A673 (cell line): ENCODE data around the gene DNMT3A. TPM values are rescaled to one million over a fixed set of nuclear protein-coding genes. Genes with fewer than 3 reads are reported as not detected.

Experiments used
- BruUV-seq: library from RNA; stranded (reverse); fragments of 400-500 nt; replicated peaks from 2 replicates; lab custom pipeline; 2021; lab: Mats Ljungman, UMichigan
- CTCF ChIA-PET: fragments of 300-600 bp; sonication (Branson Sonifier 250); formaldehyde crosslinking; loops from one replicate; lab custom pipeline; 2022; ENCODE audit warnings: antibody characterized with exemption; lab: Charles Lee
- POLR2A ChIA-PET: fragments of 300-600 bp; sonication (Branson Sonifier 250); formaldehyde crosslinking; loops from one replicate; lab custom pipeline; 2022; ENCODE audit warnings: antibody characterized with exemption; ENCODE audit not compliant: low non-redundant PET; lab: Charles Lee
- DNase-seq: peaks from one replicate; pipeline ENCODE4 v3.0.0-alpha.2; 2015; ENCODE audit warnings: low spot score
- H3K27ac ChIP-seq: fragments of 200-600 bp; sonication (generic); 2 replicates; pipeline ENCODE4 v1.5.1; 2016; ENCODE audit warnings: mixed run types, low read depth, mild to moderate bottlenecking, mixed read lengths, antibody characterized with exemption, low read length; ENCODE audit not compliant: poor library complexity, severe bottlenecking
- H3K27me3 ChIP-seq: fragments of 200-600 bp; sonication (generic); replicated peaks from 2 replicates; pipeline ENCODE4 v1.6.1; 2017; ENCODE audit warnings: mixed run types, low read depth, mild to moderate bottlenecking, mixed read lengths, antibody characterized with exemption, low read length; ENCODE audit not compliant: insufficient read depth, poor library complexity
- H3K36me3 ChIP-seq: fragments of 200-600 bp; sonication (generic); 2 replicates; pipeline ENCODE4 v1.6.1; 2016; ENCODE audit warnings: mixed run types, mild to moderate bottlenecking, mixed read lengths, antibody characterized with exemption, low read length; ENCODE audit not compliant: insufficient read depth, poor library complexity, severe bottlenecking
- H3K4me1 ChIP-seq: fragments of 200-600 bp; sonication (generic); 2 replicates; pipeline ENCODE4 v1.6.1; 2017; ENCODE audit warnings: mixed run types, mild to moderate bottlenecking, mixed read lengths, antibody characterized with exemption, low read length; ENCODE audit not compliant: insufficient read depth, poor library complexity, severe bottlenecking
- H3K4me3 ChIP-seq: fragments of 200-600 bp; sonication (generic); 2 replicates; pipeline ENCODE4 v1.5.1; 2016; ENCODE audit warnings: low read depth, mixed run types, mild to moderate bottlenecking, mixed read lengths, low read length; ENCODE audit not compliant: poor library complexity, severe bottlenecking
- H3K9me3 ChIP-seq: fragments of 200-600 bp; sonication (generic); 2 replicates; pipeline ENCODE4 v1.6.1; 2016; ENCODE audit warnings: mixed run types, low read depth, mild to moderate bottlenecking, mixed read lengths, antibody characterized with exemption, low read length; ENCODE audit not compliant: poor library complexity, severe bottlenecking
- CTCF ChIP-seq: fragments of 300-800, 200-600 bp; sonication (generic); conservative IDR thresholded peaks from 2 replicates; pipeline ENCODE4 v1.5.1; 2017; ENCODE audit warnings: low read depth, mild to moderate bottlenecking, antibody characterized with exemption, low read length, moderate library complexity, mixed read lengths
- EZH2 ChIP-seq: fragments of 200-600 bp; sonication (generic); IDR thresholded peaks from 2 replicates; pipeline ENCODE4 v1.6.1; 2017; ENCODE audit warnings: borderline replicate concordance, low read depth, mild to moderate bottlenecking, mixed read lengths, antibody characterized with exemption, low read length; ENCODE audit not compliant: poor library complexity, severe bottlenecking
- intact Hi-C: fragments of 100-400 bp; cut with micrococcal nuclease; formaldehyde crosslinking; loops from one replicate; pipeline ENCODE4 v1.10.0; 2022; ENCODE audit not compliant: unreplicated experiment
- total RNA-seq: library from RNA; stranded (reverse); gene quantifications from 2 replicates; pipeline ENCODE4 v1.2.3, GENCODE V29; 2021

DNMT3A gene
- total RNA-seq, 1 experiment from 2014 or later, result 109 TPM

GRCh38 chr2:25262288-25262687 lies 79.4 kb downstream of the DNMT3A start:
- H3K27ac ChIP-seq, result no peak overlapping the region
- ChIA-PET CTCF (no interaction called here), POLR2A (no interaction called here)
- peaks cover 15% of the 10 kb centered on the region for H3K36me3 ChIP-seq
- H3K4me3 ChIP-seq, result no peak overlapping the region
- no peaks in the 10 kb centered on the region for H3K27me3 ChIP-seq
- no peak for DNase-seq
- BruUV-seq, result no TSS peak
- no peaks in the 10 kb centered on the region for H3K4me1 ChIP-seq
- H3K9me3 ChIP-seq, result no peaks in the 10 kb centered on the region
- no peak for TF ChIP-seq EZH2
- no peak for TF ChIP-seq CTCF
- intact Hi-C loops, result no loop called here

DNA sequence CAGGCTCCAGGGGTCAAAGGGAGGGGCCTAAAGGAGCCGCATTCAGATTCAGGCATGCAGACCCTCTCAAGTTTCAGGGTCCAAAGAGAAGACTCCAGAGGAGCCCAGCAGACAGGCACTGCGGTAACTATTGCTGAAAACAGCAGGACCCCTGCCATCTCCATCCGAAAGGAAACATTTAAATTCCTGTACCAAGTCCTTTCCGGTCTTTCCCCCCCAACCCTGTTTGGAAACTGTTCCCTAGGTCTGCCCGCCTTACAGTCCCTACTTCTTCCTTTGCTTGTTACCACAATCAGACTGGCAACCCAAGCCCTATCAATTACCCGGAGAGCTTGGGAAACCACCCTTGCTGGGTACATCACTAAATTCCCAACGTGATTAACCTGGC lies 82.0 kb downstream of the DNMT3A start:
- BruUV-seq, result no TSS peak
- DNase-seq, result no peak
- no peaks in the 10 kb centered on the region for H3K4me1 ChIP-seq

DNA sequence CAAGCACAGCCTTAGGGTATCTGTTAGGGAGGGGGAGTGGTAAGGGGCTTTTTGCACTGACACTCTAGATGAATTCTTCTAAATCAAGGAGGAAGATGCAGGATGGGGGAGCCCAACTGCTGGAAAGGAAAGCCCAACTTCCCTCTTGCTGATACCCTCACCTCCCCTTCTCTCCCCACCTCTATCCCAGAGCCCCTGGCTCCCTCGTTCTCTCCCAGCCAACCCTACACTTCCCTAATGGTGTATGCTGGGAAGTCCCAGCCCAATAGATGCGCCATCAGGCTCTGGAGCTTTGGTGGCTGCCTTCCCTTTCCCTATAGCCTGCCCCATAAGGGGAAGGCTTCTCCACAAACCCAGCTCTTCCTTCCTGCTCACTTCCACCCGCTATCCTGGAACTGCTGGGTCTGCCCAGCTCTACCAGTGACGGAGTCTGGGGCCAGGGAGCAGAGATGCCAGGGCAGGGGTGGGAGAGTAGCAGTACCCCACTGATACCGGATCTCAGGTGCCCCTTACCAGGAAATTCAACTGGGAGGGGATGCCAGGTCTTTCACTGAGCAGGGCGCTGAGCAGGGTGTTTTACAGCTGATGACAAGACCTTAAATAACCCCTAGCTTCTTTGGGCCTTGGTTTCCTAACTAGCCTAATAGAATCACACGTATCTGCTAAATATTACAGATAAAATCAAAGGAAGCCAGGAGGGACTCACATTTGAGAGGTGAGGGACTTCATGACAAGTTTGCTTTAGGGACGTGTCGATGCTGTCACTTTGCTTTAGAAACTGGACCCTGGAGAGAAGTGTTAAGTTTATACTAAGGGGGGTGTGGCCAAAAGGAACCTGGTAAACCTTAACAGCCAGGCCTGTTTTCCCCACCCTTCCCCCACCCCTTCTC lies 82.6 kb downstream of the DNMT3A start:
- H3K9me3 ChIP-seq, result no peaks in the 10 kb centered on the region
- H3K27me3 ChIP-seq, result no peaks in the 10 kb centered on the region
- H3K4me1 ChIP-seq, result no peaks in the 10 kb centered on the region
- TF ChIP-seq EZH2, result no peak
- TF ChIP-seq CTCF, result no peak
- no peak for DNase-seq
- CTCF ChIA-PET, result no interaction called here
- BruUV-seq, result no TSS peak
- intact Hi-C loops, result no loop called here
- POLR2A ChIA-PET, result no interaction called here
- H3K4me3 ChIP-seq, result no peak overlapping the region
- peaks cover 9% of the 10 kb centered on the region for H3K36me3 ChIP-seq
- H3K27ac ChIP-seq, result no peak overlapping the region

More for the DNA sequence above, 82.0 kb downstream of the DNMT3A start:
- ChIA-PET CTCF (no interaction called here), POLR2A (no interaction called here)
- no peaks in the 10 kb centered on the region for H3K27me3 ChIP-seq
- peaks cover 9% of the 10 kb centered on the region for H3K36me3 ChIP-seq
- no peak for TF ChIP-seq CTCF
- no peak for TF ChIP-seq EZH2
- intact Hi-C loops, result no loop called here
- no peak overlapping the region for H3K4me3 ChIP-seq
- no peaks in the 10 kb centered on the region for H3K9me3 ChIP-seq
- H3K27ac ChIP-seq, result no peak overlapping the region
